ENCODE data around the gene CTSZ. TPM values are rescaled to one million over a fixed set of nuclear protein-coding genes. Genes with fewer than 3 reads are reported as not detected.

Gene CTSZ
- total RNA-seq, 2 donors from 2014 or later, result 274 to 303 TPM

- Histone ChIP-seq H3K27ac (peak overlapping the region; percentile 81), H3K36me3 (no peaks in the 10 kb centered on the region), H3K9me3 (no peaks in the 10 kb centered on the region), H3K9ac (ENCODE audit: low read depth in 2 of 2, low read length in 2 of 2) (peak overlapping the region; percentile 68 to 80), H3K4me3 (peak overlapping the region; percentile 89), H3K27me3 (no peaks in the 10 kb centered on the region), H3K4me1 (peaks cover 14% of the 10 kb centered on the region)
- no peak for TF ChIP-seq CTCF (IDR thresholded peaks at IDR 0.05)
- DNase-seq, result peak; percentile 45
- intact Hi-C loops (cut with DNase I), result no loop called here
These were observed 834 bp upstream of the CTSZ start for GRCh38 chr20:59007665-59008511.

GRCh38 chr20:59006167-59006863 lies 739 bp downstream of the CTSZ start:
- TF ChIP-seq CTCF (IDR thresholded peaks at IDR 0.05), result no peak
- H3K9me3 ChIP-seq, result no peaks in the 10 kb centered on the region
- peaks cover 14% of the 10 kb centered on the region for H3K4me1 ChIP-seq
- H3K4me3 ChIP-seq, result peak overlapping the region; percentile 89
- H3K27ac ChIP-seq, result peak overlapping the region; percentile 81
- H3K9ac ChIP-seq (ENCODE audit: low read depth in 2 of 2, low read length in 2 of 2), result peak overlapping the region; percentile 80 to 95
- intact Hi-C loops (cut with DNase I), result no loop called here
- no peaks in the 10 kb centered on the region for H3K36me3 ChIP-seq
- no peaks in the 10 kb centered on the region for H3K27me3 ChIP-seq
- DNase-seq, result peak; percentile 58

- no peak for TF ChIP-seq CTCF (IDR thresholded peaks at IDR 0.05)
- H3K4me1 ChIP-seq, result peaks cover 14% of the 10 kb centered on the region
- no peaks in the 10 kb centered on the region for H3K9me3 ChIP-seq
- H3K4me3 ChIP-seq, result peak overlapping the region; percentile 89
- H3K27me3 ChIP-seq, result no peaks in the 10 kb centered on the region
- no peaks in the 10 kb centered on the region for H3K36me3 ChIP-seq
- no peak for DNase-seq
- H3K9ac ChIP-seq (ENCODE audit: low read depth in 2 of 2, low read length in 2 of 2), result peak overlapping the region; percentile 80 to 95
- peak overlapping the region; percentile 81 for H3K27ac ChIP-seq
- intact Hi-C loops (cut with DNase I), result no loop called here
These were observed 1.4 kb downstream of the CTSZ start for GRCh38 chr20:59005523-59006166.

GRCh38 chr20:59004763-59005522 lies 2.1 kb downstream of the CTSZ start:
- Histone ChIP-seq H3K4me3 (peak overlapping the region; percentile 89), H3K36me3 (no peaks in the 10 kb centered on the region), H3K27me3 (no peaks in the 10 kb centered on the region), H3K27ac (peak overlapping the region; percentile 81), H3K9me3 (no peaks in the 10 kb centered on the region), H3K4me1 (peaks cover 14% of the 10 kb centered on the region), H3K9ac (ENCODE audit: low read depth in 2 of 2, low read length in 2 of 2) (peak overlapping the region; percentile 80 to 95)
- DNase-seq, result peak; percentile 90
- no peak for TF ChIP-seq CTCF (IDR thresholded peaks at IDR 0.05)
- intact Hi-C loops (cut with DNase I), result no loop called here

GRCh38 chr20:59004493-59004762 lies 2.6 kb downstream of the CTSZ start:
- no peak for DNase-seq
- Histone ChIP-seq H3K9me3 (no peaks in the 10 kb centered on the region), H3K4me1 (peaks cover 14% of the 10 kb centered on the region), H3K4me3 (no peak overlapping the region), H3K27me3 (no peaks in the 10 kb centered on the region), H3K36me3 (no peaks in the 10 kb centered on the region), H3K9ac (ENCODE audit: low read depth in 2 of 2, low read length in 2 of 2) (peak overlapping the region; percentile 36 to 95), H3K27ac (peak overlapping the region; percentile 81)
- intact Hi-C loops (cut with DNase I), result no loop called here
- TF ChIP-seq CTCF (IDR thresholded peaks at IDR 0.05), result no peak
